GM21619 (cell line): Measurements from ENCODE around the gene COL1A1.

Source experiments
- ATAC-seq: cut with Tn5 transposase; IDR thresholded peaks from one replicate; pipeline ENCODE4 v1.9.1; 2021; ENCODE audit not compliant: unreplicated experiment

Gene COL1A1

DNA sequence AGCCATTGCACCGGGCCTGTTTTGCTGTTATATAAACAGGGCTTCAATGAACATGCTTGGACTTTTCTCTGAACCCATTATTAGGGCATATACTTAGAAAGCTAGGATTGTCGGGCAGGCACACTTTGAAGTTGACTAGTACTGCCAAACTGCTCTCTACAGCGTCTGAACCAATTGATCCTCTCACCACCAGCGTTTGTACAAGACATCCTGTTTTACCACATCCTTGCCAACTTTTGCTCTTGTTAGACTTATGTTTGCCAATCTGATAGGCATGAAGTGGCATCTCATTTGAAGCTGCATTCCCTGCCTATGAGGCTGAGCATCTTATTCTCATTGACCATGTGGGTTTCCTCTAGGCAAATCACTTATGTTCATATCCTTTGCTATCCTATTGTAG lies 43.5 kb downstream of the COL1A1 start:
- no peak for ATAC-seq

DNA sequence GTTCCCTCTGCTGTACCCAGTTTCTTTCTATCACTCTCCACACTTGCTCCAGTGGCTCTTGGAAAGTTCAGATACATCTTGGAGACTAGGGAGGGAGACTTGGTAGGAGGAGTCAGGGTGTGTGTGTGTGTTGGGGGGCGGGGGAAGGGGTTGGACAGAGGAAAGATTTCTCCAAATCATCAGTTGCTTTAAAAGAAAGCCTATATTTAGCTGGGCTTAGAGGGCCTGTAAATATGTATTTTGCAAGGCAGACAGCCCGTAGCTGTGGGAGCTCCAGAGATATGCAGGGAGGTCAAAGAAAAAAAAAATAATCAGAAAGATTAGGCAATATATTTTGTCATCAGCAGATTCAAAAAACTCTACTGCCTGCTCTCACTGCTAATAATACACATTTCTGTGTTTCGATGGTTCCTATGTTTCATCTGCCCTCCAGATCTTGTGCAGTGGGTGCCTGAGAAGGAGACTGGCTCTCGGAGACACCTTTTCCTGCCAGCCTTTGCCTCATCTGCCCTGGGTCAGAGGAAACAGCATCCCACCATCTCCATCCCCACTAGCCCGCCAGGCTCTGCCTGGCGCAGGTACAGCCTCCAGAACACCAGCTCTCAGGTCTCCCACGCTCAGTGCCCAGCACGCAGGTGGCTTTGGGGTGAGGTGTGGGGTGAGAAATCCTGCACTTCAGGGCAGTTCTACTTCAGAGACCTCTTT lies 46.2 kb downstream of the COL1A1 start:
- ATAC-seq = no peak

DNA sequence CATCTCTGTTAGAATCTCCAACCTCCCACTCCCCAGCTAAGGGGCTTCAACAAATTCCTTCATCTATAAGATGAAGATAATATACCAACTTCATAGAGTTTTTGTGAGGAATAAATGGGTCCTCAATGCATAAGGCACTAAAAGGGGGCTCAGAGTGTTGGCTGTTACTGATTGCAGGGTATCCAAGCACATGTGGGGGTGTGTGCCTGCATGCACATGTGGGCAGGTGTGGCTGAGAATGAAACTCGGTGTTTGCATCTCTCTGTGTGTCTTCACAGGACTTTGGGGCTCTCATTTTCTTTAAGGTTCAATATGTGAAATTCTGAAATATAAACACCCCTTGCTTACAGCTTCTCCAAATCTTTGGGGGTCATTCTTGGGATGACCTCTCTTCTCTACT lies 46.8 kb downstream of the COL1A1 start:
- no peak for ATAC-seq

DNA sequence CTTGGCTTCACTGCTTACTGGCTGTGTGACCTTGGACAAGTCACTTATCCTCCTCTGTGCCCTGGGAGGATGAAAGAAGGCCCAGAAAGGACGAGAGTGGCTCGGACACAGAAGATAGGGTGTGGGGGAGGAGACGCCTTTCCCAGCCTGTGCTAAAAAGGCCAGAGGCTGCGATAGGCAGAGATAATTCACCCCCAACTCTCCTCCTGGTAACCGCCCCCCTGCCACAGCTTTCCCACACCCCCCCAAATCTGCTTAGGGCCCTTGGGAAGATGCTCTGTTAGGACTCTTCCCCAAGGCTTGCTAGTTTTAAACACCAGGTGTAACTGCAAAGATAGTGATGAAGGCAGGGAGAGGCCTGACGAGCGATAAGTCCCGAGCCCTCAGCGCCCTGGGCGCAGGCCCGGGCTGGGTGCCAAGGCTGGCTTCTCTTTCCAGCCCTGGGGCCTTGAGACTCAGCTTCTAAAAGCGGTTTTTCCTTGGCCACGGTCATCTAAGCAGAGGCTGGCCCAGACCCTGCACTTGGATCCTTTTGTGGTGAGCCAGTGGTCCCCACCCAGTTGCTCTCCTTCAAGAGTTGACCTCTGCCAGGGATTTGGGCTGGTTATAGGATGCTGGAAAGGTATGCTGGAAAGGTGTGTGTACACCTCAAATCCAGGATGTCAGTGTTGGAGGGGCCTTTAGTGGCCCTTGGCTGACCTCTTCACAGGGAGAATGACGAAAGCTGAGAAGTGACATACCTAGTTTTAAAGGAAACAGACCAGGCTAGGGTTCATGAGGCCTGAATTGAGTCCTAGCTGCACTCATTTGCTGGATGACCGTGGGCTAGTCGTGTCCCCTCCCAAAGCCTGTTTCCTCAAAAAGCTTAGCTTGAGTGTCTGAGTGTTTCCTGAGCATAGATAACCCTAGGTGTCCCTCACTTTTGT lies 47.5 kb downstream of the COL1A1 start:
- no peak for ATAC-seq

DNA sequence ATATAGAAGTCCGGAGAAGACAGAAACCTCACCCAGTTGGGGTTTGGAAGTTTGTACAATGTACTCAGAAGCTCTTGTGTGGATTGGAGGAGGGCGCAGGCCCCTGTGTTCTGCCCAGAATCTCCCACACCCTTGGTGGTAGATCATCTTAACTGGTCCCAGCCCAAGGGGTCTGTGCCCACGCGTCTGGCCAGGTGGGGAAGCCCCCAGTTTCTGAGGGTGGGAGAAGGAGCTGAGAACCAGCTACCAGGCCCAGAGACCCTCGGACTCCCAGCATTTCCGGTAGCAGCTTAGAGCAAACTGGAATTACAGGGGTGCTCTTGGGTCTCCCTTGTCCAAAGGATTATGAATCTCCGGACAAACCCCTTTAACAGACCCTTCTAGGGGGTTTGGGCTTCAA lies 48.7 kb downstream of the COL1A1 start:
- no peak for ATAC-seq

DNA sequence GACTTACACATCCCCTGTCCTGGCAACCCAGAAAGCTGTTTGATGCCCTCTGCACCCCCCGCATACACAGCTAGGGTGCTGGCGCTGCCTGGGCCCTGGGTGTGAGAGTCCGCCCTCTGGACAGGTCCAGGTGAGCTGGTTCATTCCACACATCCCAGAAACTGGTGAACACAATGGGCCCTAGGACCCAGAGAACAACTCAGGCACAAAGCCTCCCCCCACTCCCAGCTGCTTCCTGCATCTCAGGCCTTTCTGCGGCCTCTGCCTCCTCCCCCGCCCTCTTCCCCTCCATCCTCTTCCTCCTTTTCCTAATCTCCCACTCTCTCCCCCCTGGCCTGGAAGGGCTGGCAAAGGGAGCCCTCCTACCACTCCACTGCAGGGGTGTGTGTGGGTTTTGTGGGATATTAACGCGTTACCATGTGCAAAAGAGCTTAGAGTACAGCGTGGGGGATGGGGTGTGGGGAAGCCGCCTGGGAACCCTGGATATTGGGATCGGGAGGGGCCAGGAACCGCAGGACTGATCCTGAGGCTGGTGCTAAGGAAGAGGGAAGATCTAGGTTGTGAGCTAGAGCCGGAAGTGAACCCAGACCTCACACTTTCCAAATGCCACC lies 49.4 kb downstream of the COL1A1 start:
- no peak for ATAC-seq

DNA sequence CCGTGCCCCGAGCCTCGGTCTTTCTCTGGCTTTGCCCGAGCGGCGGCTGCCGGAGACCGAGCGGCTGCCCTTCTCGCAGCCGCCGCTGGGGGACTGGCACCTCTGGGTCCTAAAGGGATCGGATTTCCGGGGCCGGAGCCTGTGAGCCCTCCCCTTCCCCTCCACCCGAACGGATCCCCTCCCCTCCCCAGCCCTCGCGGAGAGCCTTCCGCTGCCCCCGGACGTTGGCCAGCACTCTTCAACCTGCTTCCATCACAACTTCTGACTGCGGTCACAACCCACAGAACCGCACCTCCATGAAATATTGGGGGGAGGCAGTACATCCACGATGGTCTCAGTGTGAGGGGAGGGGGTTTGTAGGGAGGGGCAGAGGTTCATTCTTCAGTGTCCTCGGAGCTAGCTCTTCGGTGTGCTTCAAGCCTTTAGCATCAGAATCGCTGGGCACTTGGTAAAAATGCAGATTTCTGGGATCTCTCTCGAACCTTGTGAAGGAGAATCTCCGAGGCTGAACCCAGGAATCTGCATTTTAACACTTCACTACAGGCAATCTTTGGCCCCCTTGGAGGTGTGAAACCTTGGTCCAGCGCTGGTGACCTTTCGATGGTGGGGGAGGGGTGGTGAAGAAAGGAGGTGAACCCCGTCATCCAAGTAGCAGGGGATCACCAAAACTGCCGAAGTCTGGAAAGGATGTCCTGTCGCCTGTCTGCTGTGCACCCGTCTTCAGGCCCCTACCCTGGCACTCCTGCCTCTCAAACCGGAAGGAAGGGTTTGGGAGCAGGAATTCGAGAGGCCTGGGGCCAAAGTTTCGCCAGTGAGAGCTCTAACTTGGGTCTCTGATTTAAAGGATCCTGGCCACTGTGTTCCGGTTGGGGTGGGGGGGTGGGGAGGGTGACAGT lies 50.1 kb downstream of the COL1A1 start:
- ATAC-seq = peak; percentile 35

DNA sequence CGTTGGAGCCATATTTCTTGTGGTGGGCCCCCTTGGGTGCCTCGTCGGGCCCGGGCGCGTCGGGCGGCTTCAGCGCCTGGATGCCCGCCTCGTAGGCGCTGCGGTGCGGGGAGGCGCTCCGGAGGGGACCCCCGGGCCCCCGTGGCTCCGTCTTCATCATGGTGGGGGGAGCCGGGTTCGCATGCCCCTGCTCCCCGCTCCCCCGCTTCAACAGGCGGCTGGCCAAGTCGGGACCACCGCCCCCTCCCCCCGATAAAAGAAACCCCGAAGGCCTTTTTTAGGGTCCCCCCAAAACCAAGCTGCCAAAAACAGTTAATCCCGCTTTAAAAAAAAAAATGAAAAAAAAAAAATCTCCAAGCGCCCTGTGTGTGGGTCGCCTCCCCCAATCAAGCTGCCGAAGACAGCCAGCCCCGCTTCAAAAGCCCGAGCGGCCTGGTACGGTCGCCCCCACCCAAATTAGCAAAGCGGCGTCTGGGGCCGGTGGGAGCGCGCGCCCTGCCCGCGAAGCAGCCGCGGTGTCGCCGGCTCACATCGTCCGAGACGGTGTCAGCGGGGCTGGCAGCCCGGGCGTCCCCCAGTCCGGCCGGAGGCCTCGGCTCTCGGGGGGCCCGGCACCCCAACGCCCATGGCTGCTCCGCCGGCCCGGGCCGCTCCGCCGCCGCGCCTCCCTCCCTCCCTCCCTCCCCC lies 50.9 kb downstream of the COL1A1 start, which contains the start of gene PPP1R9B:
Gene PPP1R9B, minus strand, starts transcription at position 324 of the 687 bp plus-strand sequence. Its CDS starts 164 bp downstream, at position 160.
- no peak for ATAC-seq

DNA sequence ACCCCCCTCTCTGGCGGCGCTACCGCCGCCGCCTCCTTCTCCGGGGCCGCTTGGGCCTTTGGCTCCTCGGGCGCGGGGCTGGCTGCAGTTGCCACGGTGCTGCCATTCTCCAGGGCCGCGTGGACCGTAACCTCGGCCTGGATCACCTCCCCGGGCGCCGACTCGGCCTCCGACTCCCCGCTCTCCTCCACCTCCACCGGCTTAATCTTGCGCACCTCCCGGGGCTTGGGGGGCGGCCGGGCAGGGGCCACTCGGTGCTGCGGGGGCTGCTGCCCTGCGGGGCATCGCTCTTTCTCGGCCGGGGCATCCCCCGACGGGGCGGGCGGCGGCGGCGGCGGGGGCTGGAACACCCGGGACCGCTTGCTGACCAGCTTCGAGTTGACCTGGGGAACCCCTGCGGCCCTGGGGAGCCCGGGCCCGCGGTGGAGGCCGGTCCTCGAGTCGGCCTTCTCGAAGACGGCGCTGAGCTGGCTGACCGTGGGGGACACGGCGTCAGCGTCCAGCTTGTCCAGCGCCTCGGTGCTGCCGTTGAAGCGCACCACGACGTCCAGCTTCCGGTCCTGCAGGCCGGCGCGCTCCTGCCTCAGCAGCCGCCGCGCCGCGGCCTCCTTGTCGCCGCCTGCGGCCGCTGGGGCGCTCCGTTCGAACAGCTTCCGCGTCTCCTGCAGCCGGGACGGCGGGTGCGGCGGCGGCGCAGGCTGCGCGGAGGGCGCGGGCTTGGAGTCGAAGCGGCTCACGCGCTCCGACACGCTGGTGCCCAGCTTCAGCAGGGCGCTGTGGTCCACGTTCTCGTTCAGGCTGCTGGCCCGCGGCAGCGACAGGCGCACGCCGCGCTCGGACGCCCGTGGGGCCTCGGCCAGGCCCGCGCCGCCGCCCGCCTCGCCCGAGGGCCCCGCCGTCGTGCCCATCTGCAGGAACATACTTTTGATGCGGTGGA lies 51.7 kb downstream of the COL1A1 start:
- ATAC-seq = no peak

DNA sequence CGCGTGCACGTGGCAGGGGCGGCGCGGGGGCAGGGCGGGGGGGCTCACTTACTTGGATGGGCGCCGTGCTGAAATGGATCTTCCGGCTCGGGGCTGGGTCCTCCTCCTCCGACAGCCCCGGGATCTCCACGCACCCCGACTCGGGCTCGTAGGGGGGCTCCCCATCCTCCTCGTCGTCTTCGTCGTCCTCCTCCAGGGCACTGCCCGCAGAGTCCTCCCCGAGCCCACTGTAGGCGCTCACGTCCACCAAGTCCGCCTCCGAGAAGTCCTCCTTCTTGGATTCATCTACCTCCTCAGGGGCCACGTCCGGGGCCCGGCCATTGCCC lies 52.4 kb downstream of the COL1A1 start:
- no peak for ATAC-seq

DNA sequence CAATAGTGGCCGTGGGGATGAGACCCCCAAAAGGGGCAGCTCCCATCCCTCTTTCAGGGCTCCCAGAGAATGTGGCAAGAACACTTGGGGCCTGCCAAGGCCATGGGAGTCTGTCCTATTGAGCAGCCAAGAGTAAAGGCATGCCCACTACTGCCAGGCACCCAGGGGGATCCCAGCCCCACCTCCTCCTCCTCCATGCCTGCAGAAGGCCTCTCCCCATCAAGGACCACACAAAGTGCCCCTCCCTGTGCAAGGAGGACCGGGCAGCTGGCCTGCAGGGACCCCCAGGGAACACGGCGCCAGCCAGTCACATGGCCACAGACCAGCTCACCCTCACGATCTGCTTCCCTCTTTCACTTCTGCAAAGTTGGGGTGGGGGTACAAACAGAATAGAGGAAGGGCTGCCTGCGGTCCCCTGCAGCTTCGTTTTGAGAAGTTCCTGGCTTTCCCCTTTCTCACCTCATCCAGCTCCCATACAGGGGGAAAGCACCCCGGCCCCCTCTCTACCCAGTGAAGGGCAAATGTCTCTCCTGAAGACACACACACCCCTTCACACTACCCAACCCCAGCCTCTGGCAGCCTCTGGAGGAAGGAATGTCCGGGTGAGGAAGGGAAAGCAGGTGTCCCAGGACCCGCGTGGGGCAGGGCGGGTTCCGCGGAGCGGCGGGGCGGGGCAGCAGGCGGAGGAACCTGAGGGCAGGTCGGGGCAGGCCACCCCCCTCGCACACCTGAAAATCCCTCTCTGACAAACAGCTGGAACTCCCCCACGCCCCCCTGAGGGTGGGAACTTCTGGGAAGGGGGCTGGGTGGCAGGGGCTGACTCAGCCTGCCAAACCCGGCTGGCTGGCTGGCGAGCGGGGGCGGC lies 53.0 kb downstream of the COL1A1 start:
- peak; percentile 31 for ATAC-seq

DNA sequence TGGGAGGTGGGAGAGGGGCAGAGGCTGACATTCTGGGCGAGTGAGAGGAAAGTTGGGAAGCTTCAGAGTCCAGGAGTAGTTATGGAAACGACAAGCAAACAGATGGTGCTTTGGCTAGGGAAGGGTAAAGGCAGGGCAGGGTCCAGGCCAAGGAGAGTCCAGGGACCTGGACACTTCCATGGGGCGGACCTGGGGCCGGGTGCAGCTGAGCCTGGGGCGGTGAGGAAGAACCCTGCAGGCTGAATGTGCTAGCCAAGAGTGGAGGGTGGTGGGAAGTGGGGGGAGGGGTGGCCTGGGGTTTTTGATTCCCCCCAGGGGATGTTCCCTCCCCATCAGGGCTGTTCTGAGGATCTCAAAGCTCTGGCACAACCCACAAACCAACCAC lies 53.6 kb downstream of the COL1A1 start:
- no peak for ATAC-seq

DNA sequence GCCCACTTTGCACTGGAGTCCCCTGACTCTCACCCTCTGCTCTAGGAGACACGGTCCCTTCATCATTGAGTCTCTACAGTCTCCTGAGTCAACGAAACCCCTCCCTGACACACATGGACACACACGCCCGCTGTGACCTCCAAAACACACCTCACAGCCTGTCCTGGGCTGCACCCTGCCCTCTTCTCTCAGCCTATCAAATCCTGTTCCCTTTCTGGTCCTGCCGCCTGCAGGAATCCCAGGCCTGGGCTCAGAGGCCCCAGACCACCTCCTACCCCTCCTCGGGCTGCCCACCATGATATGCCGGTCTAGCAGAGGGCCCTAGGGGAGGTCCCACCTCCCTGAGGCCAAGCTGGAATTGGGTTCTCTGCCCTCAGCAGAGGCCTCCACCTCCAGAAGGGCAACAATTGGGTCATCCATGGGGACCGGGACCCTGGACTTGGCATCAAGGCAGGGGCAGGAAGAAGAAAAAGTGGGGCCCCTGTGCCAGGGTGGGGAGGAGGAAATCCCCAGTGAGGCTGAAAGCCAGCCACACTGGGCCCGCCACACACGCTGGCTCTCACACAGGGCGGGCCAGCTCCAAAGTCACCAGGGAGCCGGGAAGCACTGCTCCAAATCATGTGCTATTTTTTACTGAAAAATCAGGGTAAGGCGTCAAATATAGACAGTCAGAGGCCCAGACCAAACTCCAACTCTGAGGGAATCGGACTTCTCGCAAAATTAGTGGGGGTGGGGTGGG lies 54.3 kb downstream of the COL1A1 start:
- ATAC-seq = no peak

DNA sequence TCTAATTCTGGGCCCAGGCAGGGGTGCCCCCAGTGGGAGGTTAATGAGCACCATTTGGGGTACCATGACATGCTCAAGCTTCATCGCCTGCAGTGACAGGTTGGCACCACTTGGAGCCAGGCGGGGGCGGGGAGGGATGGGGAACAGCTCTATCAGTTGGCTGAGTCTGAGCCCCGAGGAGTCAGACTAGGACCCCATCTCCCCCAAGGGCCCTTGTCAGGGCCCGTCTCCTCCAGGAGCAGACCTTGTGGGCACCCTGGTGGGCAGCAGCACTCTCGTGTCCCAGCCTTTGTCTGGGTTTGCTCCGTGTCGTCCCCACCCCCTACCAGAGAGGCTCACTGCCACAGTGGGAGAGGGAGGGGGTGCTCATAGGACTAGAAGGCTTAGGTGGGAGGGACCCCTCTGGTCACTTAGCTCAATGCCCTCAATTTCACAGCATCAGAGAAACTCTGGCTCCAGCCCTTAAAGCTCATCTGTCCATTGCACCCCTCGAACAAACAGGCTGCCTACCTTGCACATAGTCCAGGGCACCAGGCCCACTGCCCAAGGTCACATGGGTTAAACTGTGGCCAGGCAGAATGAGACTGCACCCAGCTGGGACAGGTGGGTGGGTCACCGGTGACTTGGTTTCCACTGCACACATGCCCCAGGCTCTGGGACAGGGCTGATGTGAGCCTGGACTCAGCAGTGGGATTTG lies 55.1 kb downstream of the COL1A1 start:
- ATAC-seq = no peak

DNA sequence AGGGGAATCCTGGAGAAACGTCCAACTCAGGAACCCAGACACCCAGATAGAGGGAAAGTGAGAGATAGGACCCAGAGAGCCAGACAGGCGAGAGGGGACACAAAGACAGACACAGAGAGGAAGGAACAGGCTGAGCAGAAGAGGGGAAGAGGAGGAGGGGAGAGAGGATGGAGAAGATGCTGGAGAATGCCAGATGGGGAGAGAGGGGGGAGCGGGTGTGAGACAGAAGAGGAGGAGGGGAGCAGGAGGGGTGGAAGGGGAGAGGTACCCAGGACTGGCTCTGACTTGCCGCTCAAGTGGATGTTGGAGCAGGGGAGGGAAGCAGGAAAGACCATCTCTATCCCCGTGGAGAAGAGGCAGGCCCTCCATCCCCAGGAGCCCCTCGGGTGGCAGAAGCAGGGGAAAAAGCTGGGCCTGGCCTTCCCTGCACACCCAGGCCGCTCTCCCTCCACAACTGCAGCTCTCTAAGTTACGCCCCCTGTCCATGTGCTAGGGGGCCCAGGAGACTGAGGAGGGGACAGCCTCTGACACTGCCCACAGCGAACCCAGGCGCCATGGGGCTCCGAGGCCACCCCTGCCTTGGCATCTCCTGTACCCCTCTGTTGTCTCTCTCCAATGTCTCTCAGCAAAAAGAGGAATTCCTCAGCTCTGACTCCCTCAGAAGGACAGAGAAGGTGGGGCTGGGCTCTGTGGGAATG lies 55.8 kb downstream of the COL1A1 start:
- no peak for ATAC-seq

DNA sequence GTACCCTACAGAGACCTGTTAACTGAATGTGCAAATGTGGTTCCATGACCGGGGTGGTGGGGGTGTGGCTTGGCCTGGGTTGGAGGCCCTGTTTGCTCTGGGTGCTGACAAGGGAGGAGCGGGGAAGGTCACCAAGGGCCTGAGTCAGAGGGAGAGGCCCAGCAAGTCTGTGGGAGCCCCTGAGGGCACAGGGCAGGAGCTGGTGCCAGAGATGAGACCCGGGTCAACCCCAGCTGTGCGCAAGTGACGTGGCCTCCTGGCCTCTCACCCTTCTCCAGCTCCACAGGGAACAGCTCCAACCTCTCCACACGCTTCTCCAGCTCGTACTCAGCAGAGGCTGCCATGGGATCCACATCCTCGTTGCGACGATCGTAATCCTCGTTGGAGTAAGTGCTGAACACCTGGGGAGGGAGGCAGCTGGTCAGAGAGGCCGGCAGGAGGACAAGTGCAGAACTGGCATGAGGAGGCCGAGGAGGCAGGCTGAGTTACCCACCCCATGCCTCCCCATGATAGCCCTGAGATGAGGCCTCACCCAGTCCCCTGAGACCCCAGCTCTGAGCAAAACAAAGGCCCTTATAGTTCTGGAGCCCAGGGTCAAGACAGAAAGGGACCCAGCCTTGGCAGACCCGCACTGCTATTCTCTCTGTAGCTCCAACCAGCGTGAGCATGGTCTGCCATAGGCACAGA lies 56.4 kb downstream of the COL1A1 start:
- ATAC-seq = no peak
